Smooth muscle cell of the brain vasculature (primary cell): Measurements from ENCODE around the gene NELFB.

Experiments used
- DNase-seq: peaks from one replicate; pipeline ENCODE4 v3.0.0-alpha.2; 2012; ENCODE audit warnings: low read depth, low spot score

NELFB gene

GRCh38 chr9:137281345-137282116, 26.4 kb downstream of the NELFB start:
- DNase-seq, result no peak

- DNase-seq, result no peak
These were observed 31.9 kb downstream of the NELFB start for GRCh38 chr9:137286975-137287383.

- no peak for DNase-seq
These were observed 38.0 kb downstream of the NELFB start for GRCh38 chr9:137293094-137293481.

DNA sequence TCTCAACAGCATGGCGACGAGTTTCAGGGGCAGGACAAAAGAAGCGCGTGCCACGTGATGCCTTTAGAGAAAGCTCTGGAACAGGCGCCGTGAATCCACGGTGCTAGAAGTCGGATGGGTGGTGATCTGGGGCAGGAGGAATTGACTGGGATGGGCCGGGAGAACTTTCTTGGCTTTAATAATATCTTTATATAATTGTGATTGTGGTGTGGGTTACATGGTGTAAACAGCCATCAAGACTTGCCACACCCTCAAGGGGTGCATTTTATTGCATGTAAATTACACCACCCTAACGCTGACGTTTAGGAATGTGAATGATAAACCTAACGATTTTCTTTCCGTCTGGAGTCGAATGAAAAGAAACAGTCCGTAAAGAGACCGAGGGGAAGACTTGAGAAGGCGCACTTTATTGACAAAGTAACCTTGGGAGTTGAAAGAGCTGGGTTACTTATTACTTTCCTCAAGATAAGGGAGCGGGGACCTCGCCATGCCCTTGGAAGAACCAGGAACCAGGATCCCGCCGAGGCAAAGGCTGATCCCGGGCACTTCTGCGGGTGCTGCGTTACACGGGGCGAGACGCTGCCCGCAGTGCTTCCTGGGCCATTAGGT, 38.5 kb downstream of the NELFB start:
- DNase-seq, result no peak

DNA sequence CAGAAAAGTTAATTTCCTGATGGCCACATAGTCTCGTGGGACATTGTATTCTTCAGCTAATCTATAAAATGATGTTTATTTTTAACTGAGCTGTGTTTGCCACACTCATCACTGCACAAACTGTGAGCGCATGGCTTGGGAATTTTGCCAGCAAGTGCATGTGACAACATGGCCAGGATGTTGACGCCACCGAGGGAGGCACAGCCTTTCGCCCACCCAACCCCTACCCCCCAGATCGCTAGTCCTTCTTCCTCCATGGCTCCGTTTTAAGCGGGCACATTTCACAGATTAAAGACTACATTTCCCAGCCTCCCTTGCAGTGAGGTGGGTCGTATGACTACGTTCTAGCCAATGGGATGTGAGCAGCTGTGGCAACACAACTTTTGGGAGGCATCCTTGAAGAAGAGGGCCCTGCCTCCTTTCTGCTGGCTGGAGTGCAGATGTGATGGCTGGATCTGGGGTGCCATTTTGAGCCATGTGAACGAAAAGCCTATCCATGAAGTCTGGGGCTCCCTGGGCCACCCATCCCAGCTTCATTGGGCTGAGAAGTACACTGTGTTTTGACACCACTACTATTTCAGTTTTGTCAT, 39.1 kb downstream of the NELFB start:
- no peak for DNase-seq

GRCh38 chr9:137294681-137295237, 39.6 kb downstream of the NELFB start:
- DNase-seq, result no peak

- DNase-seq, result no peak
These were observed 40.2 kb downstream of the NELFB start for GRCh38 chr9:137295238-137295811.

- DNase-seq, result no peak
These were observed 40.9 kb downstream of the NELFB start for GRCh38 chr9:137295849-137296669.

- no peak for DNase-seq
These were observed 41.8 kb downstream of the NELFB start for GRCh38 chr9:137296670-137297664.

DNA sequence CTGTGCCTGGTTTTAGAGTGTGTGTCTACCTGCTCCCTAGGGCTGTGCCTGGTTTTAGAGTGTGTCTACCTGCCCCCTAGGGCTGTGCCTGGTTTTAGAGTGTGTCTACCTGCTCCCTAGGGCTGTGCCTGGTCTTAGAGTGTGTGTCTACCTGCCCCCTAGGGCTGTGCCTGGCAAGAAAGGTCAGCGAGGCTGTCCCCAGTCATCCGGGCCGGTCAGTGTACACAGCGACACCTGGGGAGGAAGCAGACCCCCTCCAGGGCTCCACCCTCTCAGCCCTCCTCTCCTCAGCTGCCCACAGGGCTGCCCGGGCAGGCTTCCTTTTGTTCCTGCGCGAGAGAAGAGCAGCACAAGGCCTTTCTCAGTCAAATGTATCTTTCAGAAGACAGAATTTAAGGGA, 42.8 kb downstream of the NELFB start:
- DNase-seq, result no peak

- DNase-seq, result no peak
These were observed 43.5 kb downstream of the NELFB start for GRCh38 chr9:137298401-137299202.

GRCh38 chr9:137299203-137299565, 44.1 kb downstream of the NELFB start:
- no peak for DNase-seq

- DNase-seq, result no peak
These were observed 44.8 kb downstream of the NELFB start for GRCh38 chr9:137299938-137300337.

- DNase-seq, result no peak
These were observed 45.5 kb downstream of the NELFB start for GRCh38 chr9:137300567-137301080.

GRCh38 chr9:137301081-137301947, 46.2 kb downstream of the NELFB start:
- DNase-seq, result no peak

- no peak for DNase-seq
These were observed 47.0 kb downstream of the NELFB start, which contains the start of gene NRARP for GRCh38 chr9:137302118-137302448. TSS of gene NRARP (minus strand) at chr9:137302271. CDS start at chr9:137301928, 343 bp downstream.

DNA sequence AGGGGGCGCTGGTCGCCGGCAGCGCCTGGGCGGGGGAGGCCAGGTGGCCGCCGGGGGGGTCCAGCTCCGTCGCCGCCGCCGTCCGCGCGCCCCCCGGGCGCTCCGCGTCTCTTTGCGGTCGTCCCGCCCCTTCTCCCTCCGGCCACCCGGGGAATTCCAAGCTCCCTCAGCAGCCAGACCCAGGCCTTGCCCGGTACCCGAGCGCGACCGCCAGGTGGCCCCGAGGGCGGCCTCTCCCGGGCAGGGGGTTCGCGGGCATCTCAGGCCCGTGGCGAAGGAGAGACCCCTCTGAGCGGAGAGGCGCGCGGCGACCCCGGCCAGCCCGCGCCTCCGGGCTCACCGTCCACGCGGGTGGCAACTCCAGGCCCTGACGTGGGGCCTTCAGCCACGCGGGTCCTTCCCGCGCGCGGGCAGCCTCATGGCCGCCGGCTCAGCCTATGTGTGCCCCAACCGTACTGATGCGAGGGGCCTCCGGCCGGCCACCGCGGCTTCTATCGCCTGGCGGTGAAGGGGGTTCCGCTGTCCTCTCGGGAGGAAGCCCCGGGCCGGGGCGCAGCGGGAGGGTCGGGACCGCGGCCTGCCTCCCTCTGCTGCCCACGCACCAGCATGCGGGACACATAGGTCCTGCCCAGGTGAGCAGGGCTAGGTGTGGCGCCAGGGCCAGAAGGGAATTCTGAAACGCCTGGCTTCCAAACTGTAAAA, 47.5 kb downstream of the NELFB start:
- no peak for DNase-seq
